K562 (cell line): ENCODE results near the gene UBR3. TPM values are rescaled to one million over a fixed set of nuclear protein-coding genes. Genes with fewer than 3 reads are reported as not detected.

Experiments used
- MGA ChIP-seq: fragments of 450-650 bp; IDR thresholded peaks from 2 replicates; pipeline ENCODE4 v1.6.1; 2016; ENCODE audit warnings: mild to moderate bottlenecking, moderate library complexity
- ZNF316 ChIP-seq: fragments of 450-650 bp; IDR thresholded peaks from 2 replicates; pipeline ENCODE4 v1.6.1; 2016
- polyA plus RNA-seq, 8 experiments: library from polyadenylated mRNA; depleted of rRNA in 4 of 8; stranded (reverse) in 5 of 8; unstranded in 3 of 8; fragments of >200 nt; fragmentation: Nextera tagmentation in 2 of 8; fragmentation: Illumina TruSeq in 1 of 8; extraction: Ambion mirVana in 2 of 8; extraction: Trizol in 1 of 8; gene quantifications; 2 replicates each; pipeline versions ENCODE4 v1.2.1 to v1.2.3, GENCODE V29; 2011 to 2014; ENCODE audit warnings: inconsistent platforms in 1 of 8, missing spikeins in 1 of 8
- total RNA-seq, 7 experiments: library from RNA; depleted of rRNA in 6 of 7; stranded (reverse); fragments of >200 nt in 6 of 7; fragmentation: Illumina TruSeq in 2 of 7; extraction: Trizol in 2 of 7; gene quantifications; 2 replicates each; pipeline versions ENCODE4 v1.2.1 to v1.2.3, GENCODE V29; 2011 to 2021; ENCODE audit warnings: low replicate concordance in 1 of 7

Gene UBR3
- total and polyA plus RNA-seq, 9 of the 15 experiments (the other 6 are each of a cell fraction or from before 2014, with no cell fraction given): 14.4 to 63.5 (median 40.4) TPM

- TF ChIP-seq MGA (no peak), ZNF316 (peak; percentile 95)
Observed at GRCh38 chr2:169859423-169859822, 32.2 kb downstream of the UBR3 start (continued).
